SU-DHL-6 (cell line): ENCODE data around the gene GRAMD2B.

ENCODE experiments used
- H2AFZ ChIP-seq: fragments of 200-600 bp; sonication (generic); 2 replicates; pipeline ENCODE4 v1.6.1; 2014; ENCODE audit warnings: low read depth, mild to moderate bottlenecking, moderate library complexity, mixed read lengths, antibody characterized with exemption, low read length; ENCODE audit not compliant: severe bottlenecking
- H3F3A ChIP-seq: fragments of 200-600 bp; shearing (Covaris generic); 2 replicates; pipeline ENCODE4 v1.6.0; 2016; ENCODE audit warnings: antibody characterized with exemption, mild to moderate bottlenecking; ENCODE audit not compliant: insufficient read depth
- H3K27ac ChIP-seq: fragments of 200-600 bp; sonication (generic); 2 replicates; pipeline ENCODE4 v1.5.1; 2016; ENCODE audit warnings: low read depth, mild to moderate bottlenecking, low read length, moderate library complexity, mixed read lengths
- H3K27me3 ChIP-seq: fragments of 200-600 bp; sonication (generic), shearing (Covaris generic); 2 replicates; pipeline ENCODE4 v1.6.0; 2014; ENCODE audit warnings: mild to moderate bottlenecking, low read length
- H3K36me3 ChIP-seq: fragments of 200-600 bp; sonication (generic); 2 replicates; pipeline ENCODE4 v1.6.1; 2014; ENCODE audit warnings: mild to moderate bottlenecking, low read length, mixed read lengths
- H3K4me2 ChIP-seq: fragments of 300-600, 200-600 bp; shearing (Covaris generic), sonication (generic); 2 replicates; pipeline ENCODE4 v1.6.0; 2014; ENCODE audit warnings: low read length, low read depth, mild to moderate bottlenecking; ENCODE audit not compliant: poor library complexity, severe bottlenecking
- H3K4me3 ChIP-seq: fragments of 200-600 bp; sonication (generic); 2 replicates; pipeline ENCODE4 v1.5.1; 2014; ENCODE audit warnings: antibody characterized with exemption, low read length, mild to moderate bottlenecking, mixed read lengths; ENCODE audit not compliant: insufficient read depth, poor library complexity, severe bottlenecking
- H3K79me2 ChIP-seq: fragments of 200-600 bp; sonication (generic); 2 replicates; pipeline ENCODE4 v1.6.1; 2014; ENCODE audit warnings: mild to moderate bottlenecking, low read length, moderate library complexity; ENCODE audit not compliant: insufficient read depth
- H3K9ac ChIP-seq: fragments of 200-600 bp; sonication (generic); 2 replicates; pipeline ENCODE4 v1.7.0; 2014; ENCODE audit warnings: mild to moderate bottlenecking, low read length
- H3K9me2 ChIP-seq: fragments of 200-600 bp; sonication (generic); replicated peaks from 2 replicates; pipeline ENCODE4 v1.6.1; 2014; ENCODE audit warnings: low read length; ENCODE audit not compliant: insufficient read depth
- H3K9me3 ChIP-seq: fragments of 200-600 bp; sonication (generic); 2 replicates; pipeline ENCODE4 v1.6.1; 2014; ENCODE audit warnings: low read length, mixed read lengths; ENCODE audit not compliant: insufficient read depth
- H4K20me1 ChIP-seq: fragments of 200-600 bp; sonication (generic); 2 replicates; pipeline ENCODE4 v1.6.1; 2014; ENCODE audit warnings: low read depth, mild to moderate bottlenecking, antibody characterized with exemption, low read length, moderate library complexity, mixed read lengths
- EZH2phosphoT487 ChIP-seq: fragments of 200-600 bp; sonication (generic), shearing (Covaris generic); conservative IDR thresholded peaks from 2 replicates; pipeline ENCODE4 v1.6.1; 2018; ENCODE audit warnings: mild to moderate bottlenecking, antibody characterized with exemption, low read length, moderate library complexity, mixed read lengths
- TF ChIP-seq, protein P1 (sequence below): fragments of 200-600 bp; sonication (generic); IDR thresholded peaks from one replicate; pipeline ENCODE4 v1.5.1; 2017; ENCODE audit warnings: antibody characterized with exemption, mild to moderate bottlenecking, low read length, moderate library complexity; ENCODE audit not compliant: insufficient read depth, poor library complexity, severe bottlenecking

Gene GRAMD2B

GRCh38 chr5:126410623-126411022, 12.6 kb upstream of the GRAMD2B start:
- H3K4me2 ChIP-seq: no peak overlapping the region
- H3K4me3 ChIP-seq: no peak overlapping the region
- H3K36me3 ChIP-seq: no peaks in the 10 kb centered on the region
- no peak overlapping the region for H2AFZ ChIP-seq
- H3K79me2 ChIP-seq: no peaks in the 10 kb centered on the region
- H3K27ac ChIP-seq: no peak overlapping the region
- no peak for TF ChIP-seq EZH2phosphoT487
- TF ChIP-seq, protein P1, sequence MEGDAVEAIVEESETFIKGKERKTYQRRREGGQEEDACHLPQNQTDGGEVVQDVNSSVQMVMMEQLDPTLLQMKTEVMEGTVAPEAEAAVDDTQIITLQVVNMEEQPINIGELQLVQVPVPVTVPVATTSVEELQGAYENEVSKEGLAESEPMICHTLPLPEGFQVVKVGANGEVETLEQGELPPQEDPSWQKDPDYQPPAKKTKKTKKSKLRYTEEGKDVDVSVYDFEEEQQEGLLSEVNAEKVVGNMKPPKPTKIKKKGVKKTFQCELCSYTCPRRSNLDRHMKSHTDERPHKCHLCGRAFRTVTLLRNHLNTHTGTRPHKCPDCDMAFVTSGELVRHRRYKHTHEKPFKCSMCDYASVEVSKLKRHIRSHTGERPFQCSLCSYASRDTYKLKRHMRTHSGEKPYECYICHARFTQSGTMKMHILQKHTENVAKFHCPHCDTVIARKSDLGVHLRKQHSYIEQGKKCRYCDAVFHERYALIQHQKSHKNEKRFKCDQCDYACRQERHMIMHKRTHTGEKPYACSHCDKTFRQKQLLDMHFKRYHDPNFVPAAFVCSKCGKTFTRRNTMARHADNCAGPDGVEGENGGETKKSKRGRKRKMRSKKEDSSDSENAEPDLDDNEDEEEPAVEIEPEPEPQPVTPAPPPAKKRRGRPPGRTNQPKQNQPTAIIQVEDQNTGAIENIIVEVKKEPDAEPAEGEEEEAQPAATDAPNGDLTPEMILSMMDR: no peak
- H3K9me3 ChIP-seq: no peaks in the 10 kb centered on the region
- no peaks in the 10 kb centered on the region for H3F3A ChIP-seq
- no peaks in the 10 kb centered on the region for H3K27me3 ChIP-seq
- no peaks in the 10 kb centered on the region for H3K9me2 ChIP-seq
- H4K20me1 ChIP-seq: no peaks in the 10 kb centered on the region
- H3K9ac ChIP-seq: no peak overlapping the region

DNA sequence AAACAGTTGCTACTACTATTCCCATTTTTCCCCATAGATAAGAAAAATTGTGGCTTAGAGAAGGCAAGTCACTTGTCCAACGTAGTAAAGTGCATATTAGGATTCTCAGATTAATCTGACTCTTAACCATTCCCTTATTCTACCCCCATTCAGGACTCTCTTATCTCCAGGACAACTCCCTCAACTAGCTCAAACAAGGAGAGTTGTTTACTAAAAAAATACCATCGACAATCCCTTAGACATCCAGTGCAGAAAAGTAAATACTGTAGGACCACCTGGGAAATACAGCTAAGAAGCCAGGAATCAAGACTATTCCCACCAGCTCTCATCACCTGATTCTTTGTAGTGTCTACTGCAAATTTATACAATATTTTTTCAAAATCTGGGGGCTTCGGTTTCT, 9.4 kb upstream of the GRAMD2B start:
- Histone ChIP-seq H3K9me3 (no peaks in the 10 kb centered on the region), H3K4me2 (no peak overlapping the region), H4K20me1 (no peaks in the 10 kb centered on the region), H2AFZ (no peak overlapping the region), H3K27me3 (no peaks in the 10 kb centered on the region), H3F3A (no peaks in the 10 kb centered on the region), H3K9ac (no peak overlapping the region), H3K9me2 (no peaks in the 10 kb centered on the region), H3K79me2 (no peaks in the 10 kb centered on the region), H3K4me3 (no peak overlapping the region), H3K27ac (no peak overlapping the region), H3K36me3 (no peaks in the 10 kb centered on the region)
- TF ChIP-seq, protein P1: no peak
- no peak for TF ChIP-seq EZH2phosphoT487

DNA sequence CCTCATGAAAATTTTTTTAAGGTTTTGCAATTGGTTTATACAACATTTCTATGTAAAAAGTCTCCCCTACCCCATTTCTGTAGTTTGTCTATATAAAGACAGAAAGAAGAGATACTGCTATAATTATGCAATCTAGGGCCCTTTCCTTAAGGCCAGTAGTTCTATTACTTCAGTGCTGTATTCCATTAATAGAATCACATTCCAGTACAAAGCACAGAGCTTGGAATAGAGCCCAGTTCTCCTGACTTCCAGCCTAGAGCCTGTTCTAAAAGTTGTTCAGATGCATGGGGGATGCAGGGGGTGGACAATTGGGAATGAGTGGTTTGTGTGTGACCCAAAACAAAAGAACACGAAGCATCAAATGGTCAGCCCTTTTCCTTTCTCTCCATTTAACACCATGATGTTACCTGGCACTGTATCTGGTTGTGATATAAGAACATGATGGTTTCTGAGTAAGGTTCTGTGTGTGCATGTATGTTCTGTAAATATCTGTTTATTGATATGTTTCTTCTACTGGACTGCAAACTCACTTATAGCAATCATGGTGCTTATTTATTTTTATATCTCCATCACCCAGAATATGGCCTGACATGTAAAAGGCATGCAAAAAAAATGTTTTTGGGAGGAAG, 8.2 kb upstream of the GRAMD2B start:
- H3K79me2 ChIP-seq: no peaks in the 10 kb centered on the region
- TF ChIP-seq, protein P1: no peak
- no peak for TF ChIP-seq EZH2phosphoT487
- H3K4me3 ChIP-seq: no peak overlapping the region
- H3K9ac ChIP-seq: no peak overlapping the region
- no peaks in the 10 kb centered on the region for H4K20me1 ChIP-seq
- no peak overlapping the region for H2AFZ ChIP-seq
- H3K9me2 ChIP-seq: no peaks in the 10 kb centered on the region
- H3K27ac ChIP-seq: no peak overlapping the region
- H3F3A ChIP-seq: no peaks in the 10 kb centered on the region
- no peaks in the 10 kb centered on the region for H3K36me3 ChIP-seq
- no peaks in the 10 kb centered on the region for H3K9me3 ChIP-seq
- H3K4me2 ChIP-seq: no peak overlapping the region
- no peaks in the 10 kb centered on the region for H3K27me3 ChIP-seq

GRCh38 chr5:126415789-126416188, 7.4 kb upstream of the GRAMD2B start:
- H3K79me2 ChIP-seq: no peaks in the 10 kb centered on the region
- H4K20me1 ChIP-seq: no peaks in the 10 kb centered on the region
- H3F3A ChIP-seq: no peaks in the 10 kb centered on the region
- no peak overlapping the region for H3K4me3 ChIP-seq
- H3K36me3 ChIP-seq: no peaks in the 10 kb centered on the region
- H2AFZ ChIP-seq: no peak overlapping the region
- TF ChIP-seq, protein P1: no peak
- no peak for TF ChIP-seq EZH2phosphoT487
- H3K9ac ChIP-seq: no peak overlapping the region
- no peaks in the 10 kb centered on the region for H3K9me2 ChIP-seq
- no peaks in the 10 kb centered on the region for H3K9me3 ChIP-seq
- no peaks in the 10 kb centered on the region for H3K27me3 ChIP-seq
- H3K27ac ChIP-seq: no peak overlapping the region
- H3K4me2 ChIP-seq: no peak overlapping the region
